Ectodermal cell (in vitro differentiated cells): ENCODE results near the gene CNFN. TPM values are rescaled to one million over a fixed set of nuclear protein-coding genes. Genes with fewer than 3 reads are reported as not detected.

Experiments
- H3K27ac ChIP-seq: 2 replicates; pipeline ENCODE4 v1.7.0; 2013; ENCODE audit warnings: mild to moderate bottlenecking, low read depth, low read length; ENCODE audit not compliant: insufficient read depth, poor library complexity, severe bottlenecking
- H3K27me3 ChIP-seq: 2 replicates; pipeline ENCODE4 v1.7.0; 2013; ENCODE audit warnings: mild to moderate bottlenecking, low read length; ENCODE audit not compliant: insufficient read depth, control insufficient read depth, poor library complexity, severe bottlenecking
- H3K36me3 ChIP-seq: one replicate; pipeline ENCODE4 v1.7.0; 2013; ENCODE audit warnings: low read length; ENCODE audit not compliant: control insufficient read depth, insufficient read depth
- H3K4me1 ChIP-seq: one replicate; pipeline ENCODE4 v1.7.0; 2013; ENCODE audit warnings: low read length; ENCODE audit not compliant: control insufficient read depth, insufficient read depth
- H3K4me3 ChIP-seq: 2 replicates; pipeline ENCODE4 v1.7.0; 2013; ENCODE audit warnings: low read depth, low read length, control low read depth; ENCODE audit not compliant: insufficient read depth
- H3K9me3 ChIP-seq: 2 replicates; pipeline ENCODE4 v1.7.0; 2013; ENCODE audit warnings: mild to moderate bottlenecking, low read length, moderate library complexity; ENCODE audit not compliant: control insufficient read depth
- WGBS, 2 experiments: methylation state at CpG; one replicate each; pipeline ENCODE4 v1.1.7; 2013; ENCODE audit warnings: missing lambda C conversion rate in 2 of 2; 5-methylcytosine and 5-hydroxymethylcytosine counted together
- polyA plus RNA-seq, 4 experiments: library from polyadenylated mRNA; stranded (reverse); fragments of 50-300 nt; gene quantifications; one replicate each; pipeline ENCODE4 v1.2.3, GENCODE V29; 2013

CNFN gene, protein sequence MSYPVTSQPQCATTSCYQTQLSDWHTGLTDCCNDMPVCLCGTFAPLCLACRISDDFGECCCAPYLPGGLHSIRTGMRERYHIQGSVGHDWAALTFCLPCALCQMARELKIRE
- polyA plus RNA-seq (2013, experiment 1 of 4): 17.8 TPM
- 18.7 TPM for polyA plus RNA-seq (2013, experiment 2 of 4)
- polyA plus RNA-seq (2013, experiment 3 of 4): 26.4 TPM
- polyA plus RNA-seq (2013, experiment 4 of 4): 27.5 TPM

- no peaks in the 10 kb centered on the region for H3K36me3 ChIP-seq
- peaks cover 2% of the 10 kb centered on the region for H3K4me1 ChIP-seq
- peaks cover 23% of the 10 kb centered on the region for H3K27me3 ChIP-seq
- WGBS, 2 experiments: 73% methylated on average over 12 of the region's 12 CpGs
- no peak within 1 kb of the TSS for H3K27ac ChIP-seq
- H3K9me3 ChIP-seq: no peaks in the 10 kb centered on the region
- no peak within 1 kb of the TSS for H3K4me3 ChIP-seq
Observed at GRCh38 chr19:42389899-42390298, at the start of gene CNFN. Gene CNFN, minus strand, starts transcription at chr19:42390297. Its CDS starts 1,260 bp downstream, at chr19:42389037.

DNA sequence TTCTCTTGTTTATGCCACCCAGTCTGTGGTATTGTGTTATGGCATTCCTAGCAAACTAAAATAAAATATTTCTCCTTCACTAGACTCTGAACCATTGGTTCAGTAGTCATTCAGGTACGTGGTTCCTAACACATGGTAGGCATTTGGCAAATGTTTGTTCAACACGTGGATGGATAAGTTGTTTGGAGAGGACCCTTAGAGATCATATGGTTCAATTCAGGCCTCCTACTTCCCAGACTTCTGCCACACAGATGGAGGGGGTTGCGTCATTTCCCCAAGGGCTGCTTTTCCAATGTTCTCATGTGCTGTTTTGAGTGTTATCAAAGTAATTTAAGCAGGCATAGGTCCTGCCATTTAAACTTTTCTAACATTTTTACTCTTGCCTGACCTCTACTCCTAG, 45.9 kb upstream of the CNFN start:
- no peaks in the 10 kb centered on the region for H3K27me3 ChIP-seq
- peaks cover 5% of the 10 kb centered on the region for H3K4me1 ChIP-seq
- no peak overlapping the region for H3K4me3 ChIP-seq
- no peaks in the 10 kb centered on the region for H3K9me3 ChIP-seq
- H3K27ac ChIP-seq: no peak overlapping the region
- WGBS, 2 experiments: 86 to 87% methylated on average over 3 of the region's 3 CpGs
- no peaks in the 10 kb centered on the region for H3K36me3 ChIP-seq

DNA sequence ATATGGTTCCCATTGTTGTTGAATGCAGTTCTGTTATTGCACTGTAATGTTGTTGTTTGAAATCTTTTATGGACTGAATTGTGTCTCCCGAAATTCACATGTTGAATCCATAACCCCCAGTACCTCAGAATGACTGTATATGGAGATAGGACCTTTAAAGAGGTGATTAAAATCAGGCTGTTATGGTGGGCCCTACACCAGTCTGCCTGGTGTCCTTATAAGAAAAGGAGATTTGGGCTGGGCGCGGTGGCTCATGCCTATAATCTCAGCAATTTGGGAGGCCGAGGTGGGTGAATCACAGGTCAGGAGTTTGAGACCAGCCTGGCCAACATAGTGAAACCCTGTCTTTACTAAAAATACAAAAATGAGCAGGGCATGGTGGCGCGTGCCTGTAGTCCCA, 45.2 kb upstream of the CNFN start:
- no peaks in the 10 kb centered on the region for H3K9me3 ChIP-seq
- 95% methylated on average over 6 of the region's 6 CpGs for WGBS, 2 experiments
- H3K4me3 ChIP-seq: no peak overlapping the region
- no peaks in the 10 kb centered on the region for H3K36me3 ChIP-seq
- peaks cover 5% of the 10 kb centered on the region for H3K4me1 ChIP-seq
- no peak overlapping the region for H3K27ac ChIP-seq
- H3K27me3 ChIP-seq: no peaks in the 10 kb centered on the region

- H3K27ac ChIP-seq: peak overlapping the region; percentile 55
- no peaks in the 10 kb centered on the region for H3K36me3 ChIP-seq
- no peaks in the 10 kb centered on the region for H3K27me3 ChIP-seq
- H3K9me3 ChIP-seq: no peaks in the 10 kb centered on the region
- 33% methylated on average over 8 of the region's 9 CpGs for WGBS, 2 experiments
- H3K4me3 ChIP-seq: no peak overlapping the region
- peaks cover 5% of the 10 kb centered on the region for H3K4me1 ChIP-seq
Observed at GRCh38 chr19:42433503-42434260, 43.6 kb upstream of the CNFN start.

DNA sequence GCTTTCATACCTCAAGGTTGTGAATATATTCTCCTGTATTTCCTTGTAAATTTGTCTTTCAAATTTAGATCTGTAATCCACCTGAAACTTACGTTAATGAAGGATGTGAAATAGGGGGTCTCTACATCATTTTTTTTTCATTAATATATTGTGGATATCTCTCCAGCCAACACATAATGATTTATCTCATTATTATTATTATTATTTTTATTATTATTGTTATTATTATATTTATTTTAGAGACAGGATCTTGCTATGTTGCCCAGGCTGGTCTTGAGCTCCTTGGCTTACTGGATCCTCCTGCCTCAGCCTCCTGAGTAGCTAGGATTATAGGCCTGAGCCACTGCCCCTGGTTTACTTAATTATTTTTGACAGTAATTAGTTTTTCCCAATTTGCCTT, 41.4 kb upstream of the CNFN start:
- Histone ChIP-seq H3K27ac (no peak overlapping the region), H3K27me3 (no peaks in the 10 kb centered on the region), H3K4me1 (peaks cover 5% of the 10 kb centered on the region), H3K9me3 (no peaks in the 10 kb centered on the region), H3K36me3 (no peaks in the 10 kb centered on the region), H3K4me3 (no peak overlapping the region)
- WGBS, 2 experiments: no CpG with 5 or more reads among the region's 1 CpG

- no peak overlapping the region for H3K27ac ChIP-seq
Observed at GRCh38 chr19:42428676-42429075, 38.6 kb upstream of the CNFN start.

GRCh38 chr19:42427313-42427712, 37.2 kb upstream of the CNFN start, which contains the start of gene LIPE:
Gene LIPE, minus strand, starts transcription at chr19:42427388. Its CDS starts 239 bp downstream, at chr19:42427149.
- peaks cover 32% of the 10 kb centered on the region for H3K27me3 ChIP-seq
- peaks cover 7% of the 10 kb centered on the region for H3K4me1 ChIP-seq
- no peak within 1 kb of the TSS for H3K4me3 ChIP-seq
- H3K27ac ChIP-seq: no peak within 1 kb of the TSS
- no peaks in the 10 kb centered on the region for H3K9me3 ChIP-seq
- no peaks in the 10 kb centered on the region for H3K36me3 ChIP-seq
- WGBS, 2 experiments: 88% methylated on average over 2 to 3 of the region's 4 CpGs

More at GRCh38 chr19:42428676-42429075, 38.6 kb upstream of the CNFN start:
- Histone ChIP-seq H3K4me1 (peaks cover 5% of the 10 kb centered on the region), H3K36me3 (no peaks in the 10 kb centered on the region), H3K27me3 (peaks cover 19% of the 10 kb centered on the region), H3K4me3 (no peak overlapping the region), H3K9me3 (no peaks in the 10 kb centered on the region)
- WGBS, 2 experiments: 83% methylated on average over 3 of the region's 3 CpGs

GRCh38 chr19:42426643-42427042, 36.5 kb upstream of the CNFN start:
- Histone ChIP-seq H3K9me3 (no peaks in the 10 kb centered on the region), H3K36me3 (no peaks in the 10 kb centered on the region), H3K4me1 (peaks cover 7% of the 10 kb centered on the region), H3K27me3 (peaks cover 39% of the 10 kb centered on the region), H3K27ac (no peak overlapping the region), H3K4me3 (no peak overlapping the region)
- 85 to 88% methylated on average over 3 of the region's 3 CpGs for WGBS, 2 experiments

DNA sequence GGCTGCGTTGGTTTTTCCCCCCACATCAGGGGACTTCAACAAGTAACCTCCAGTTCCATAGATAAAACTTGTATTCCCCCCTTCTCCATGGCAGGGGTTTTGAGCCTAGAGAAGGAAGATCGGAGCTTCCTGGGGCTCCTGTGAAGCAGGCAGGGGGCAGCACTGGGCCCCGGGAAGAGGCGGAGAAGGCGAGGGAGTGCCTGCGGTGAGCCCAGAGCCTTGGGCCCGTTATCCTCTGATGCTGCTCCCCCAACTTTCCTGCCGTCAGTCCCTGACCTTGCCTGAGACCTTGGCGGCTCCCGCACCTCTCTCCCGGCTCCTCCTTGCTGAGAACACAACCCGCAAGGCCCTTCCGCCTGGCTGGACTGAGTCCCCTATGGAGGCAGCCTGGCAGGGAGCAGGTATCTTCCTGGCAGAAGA, 34.6 kb upstream of the CNFN start:
- no peaks in the 10 kb centered on the region for H3K36me3 ChIP-seq
- H3K4me1 ChIP-seq: peaks cover 7% of the 10 kb centered on the region
- H3K4me3 ChIP-seq: no peak overlapping the region
- peaks cover 43% of the 10 kb centered on the region for H3K27me3 ChIP-seq
- H3K9me3 ChIP-seq: no peaks in the 10 kb centered on the region
- no peak overlapping the region for H3K27ac ChIP-seq
- 36 to 40% methylated on average over 13 of the region's 13 CpGs for WGBS, 2 experiments

GRCh38 chr19:42424345-42424707, 34.2 kb upstream of the CNFN start:
- peaks cover 43% of the 10 kb centered on the region for H3K27me3 ChIP-seq
- no peak overlapping the region for H3K4me3 ChIP-seq
- peaks cover 7% of the 10 kb centered on the region for H3K4me1 ChIP-seq
- no peaks in the 10 kb centered on the region for H3K36me3 ChIP-seq
- 82 to 86% methylated on average over 15 of the region's 15 CpGs for WGBS, 2 experiments
- H3K27ac ChIP-seq: no peak overlapping the region
- H3K9me3 ChIP-seq: no peaks in the 10 kb centered on the region
